H1 (cell line): ENCODE results near the gene CCL26. TPM values are rescaled to one million over a fixed set of nuclear protein-coding genes. Genes with fewer than 3 reads are reported as not detected.

ENCODE experiments used
- CHD1 ChIP-seq: IDR thresholded peaks from 2 replicates; pipeline ENCODE4 v1.6.1; 2012; ENCODE audit warnings: low read depth, low read length, improper control_type of control experiment
- CHD7 ChIP-seq: fragments of 300-600 bp; sonication (generic); IDR thresholded peaks from 2 replicates; pipeline ENCODE4 v1.7.1; 2012; ENCODE audit warnings: low read length, moderate library complexity, mild to moderate bottlenecking, inconsistent platforms; ENCODE audit not compliant: insufficient replicate concordance
- CTBP2 ChIP-seq: IDR thresholded peaks from 2 replicates; pipeline ENCODE4 v1.7.0; 2011; ENCODE audit warnings: borderline replicate concordance, mild to moderate bottlenecking, moderate library complexity, mixed read lengths, low read length; ENCODE audit not compliant: insufficient read depth, insufficient read length
- NRF1 ChIP-seq: IDR thresholded peaks from 2 replicates; pipeline ENCODE4 v1.6.1; 2011; ENCODE audit warnings: mild to moderate bottlenecking, low read depth, low read length, improper control_type of control experiment
- SP1 ChIP-seq: IDR thresholded peaks from 2 replicates; pipeline ENCODE4 v1.6.1; 2011; ENCODE audit warnings: low read depth, low read length
- SRF ChIP-seq: IDR thresholded peaks from 2 replicates; pipeline ENCODE4 v1.6.1; 2011; ENCODE audit warnings: mild to moderate bottlenecking, low read depth, low read length, moderate library complexity
- ZNF274 ChIP-seq: IDR thresholded peaks from 2 replicates; pipeline ENCODE4 v1.7.0; 2012; ENCODE audit warnings: low read length, borderline replicate concordance; ENCODE audit errors: extremely low read depth
- polyA plus RNA-seq, 7 experiments: library from polyadenylated mRNA; depleted of rRNA in 3 of 7; stranded (reverse) in 5 of 7; unstranded in 2 of 7; fragments of >200 nt in 5 of 7; fragments of 200-250 nt in 2 of 7; gene quantifications; 1 replicate in 5 of 7; 2 replicates in 1 of 7; 4 replicates in 1 of 7; pipeline versions ENCODE4 v1.2.1 to v1.2.3, GENCODE V29; 2011 to 2013; ENCODE audit warnings: missing spikeins in 2 of 7, mixed read lengths in 2 of 7
- total RNA-seq: library from RNA; stranded (reverse); fragmentation: NEBNext Ultra II Directional; extraction: Animal tissue kit (Norgen Biotek cat#: 25700); gene quantifications from 2 replicates; pipeline ENCODE4 v1.2.1, GENCODE V29; 2021

CCL26 gene
- total and polyA plus RNA-seq, 2 of the 8 experiments (the other 6 are each of a cell fraction or from before 2014, with no cell fraction given) = 8.7 to 14.9 TPM

- TF ChIP-seq CHD7 (no peak), CTBP2 (no peak), SP1 (no peak), ZNF274 (no peak), CHD1 (no peak), SRF (no peak), NRF1 (no peak)
These were observed 24.4 kb upstream of the CCL26 start (continued) for GRCh38 chr7:75796420-75796819.
